GM18519 (cell line): ENCODE data around the gene MAP1A.
"Not testable (repeated sequence)": the region's sequence is repeated elsewhere in the genome, so short reads cannot be mapped to it uniquely, and the experiment has no call there.

Experiments used
- ATAC-seq: cut with Tn5 transposase; IDR thresholded peaks from one replicate; pipeline ENCODE4 v1.9.1; 2021; ENCODE audit warnings: mild to moderate bottlenecking, moderate library complexity; ENCODE audit not compliant: unreplicated experiment, low FRiP score

MAP1A gene

GRCh38 chr15:43528542-43529007, 11.2 kb downstream of the MAP1A start:
- no peak for ATAC-seq

- ATAC-seq: no peak
These were observed 11.7 kb downstream of the MAP1A start for GRCh38 chr15:43529141-43529540.

- no peak for ATAC-seq
These were observed 12.4 kb downstream of the MAP1A start for GRCh38 chr15:43529587-43530345.

GRCh38 chr15:43531018-43531670, 13.7 kb downstream of the MAP1A start:
- ATAC-seq: no peak

GRCh38 chr15:43532826-43533225, 15.4 kb downstream of the MAP1A start:
- ATAC-seq: not testable (repeated sequence)

GRCh38 chr15:43534897-43535296, 17.5 kb downstream of the MAP1A start:
- no peak for ATAC-seq

- ATAC-seq: no peak
These were observed 20.7 kb downstream of the MAP1A start for GRCh38 chr15:43538091-43538490.

GRCh38 chr15:43541785-43542184, 24.4 kb downstream of the MAP1A start:
- no peak for ATAC-seq

GRCh38 chr15:43544266-43544665, 26.9 kb downstream of the MAP1A start:
- no peak for ATAC-seq

GRCh38 chr15:43545426-43545825, 28.0 kb downstream of the MAP1A start:
- ATAC-seq: no peak

GRCh38 chr15:43547539-43547938, 30.1 kb downstream of the MAP1A start:
- ATAC-seq: no peak

- ATAC-seq: no peak
These were observed 33.3 kb downstream of the MAP1A start for GRCh38 chr15:43550527-43551363.

GRCh38 chr15:43552256-43552655, 34.8 kb downstream of the MAP1A start:
- ATAC-seq: no peak

GRCh38 chr15:43552986-43553385, 35.6 kb downstream of the MAP1A start:
- no peak for ATAC-seq

GRCh38 chr15:43562753-43563152, 45.3 kb downstream of the MAP1A start:
- ATAC-seq: not testable (repeated sequence)

GRCh38 chr15:43563793-43564192, 46.4 kb downstream of the MAP1A start:
- not testable (repeated sequence) for ATAC-seq

GRCh38 chr15:43566615-43567014, 49.2 kb downstream of the MAP1A start:
- ATAC-seq: not testable (repeated sequence)

- ATAC-seq: not testable (repeated sequence)
These were observed 57.2 kb downstream of the MAP1A start for GRCh38 chr15:43574607-43575006.
